CD8-positive, alpha-beta memory T cell (primary cell): ENCODE results near the gene PPP6R2. TPM values are rescaled to one million over a fixed set of nuclear protein-coding genes. Genes with fewer than 3 reads are reported as not detected.

Experiments
- CTCF ChIA-PET: fragments of 350-600 bp; sonication (Branson Sonifier 250); formaldehyde crosslinking; loops from one replicate; lab custom pipeline; 2021; ENCODE audit warnings: antibody characterized with exemption; lab: Charles Lee
- POLR2A ChIA-PET: fragments of 350-600 bp; sonication (Branson Sonifier 250); formaldehyde crosslinking; loops from one replicate; lab custom pipeline; 2021; ENCODE audit warnings: antibody characterized with exemption; lab: Charles Lee
- DNase-seq, 5 donors: peaks; one replicate each; pipeline versions ENCODE4 v3.0.0 to v3.0.0-alpha.2; 2020 to 2022; ENCODE audit warnings: mixed read lengths in 1 of 5
- H3K27ac ChIP-seq: one replicate; pipeline ENCODE4 v1.7.0; 2013; ENCODE audit warnings: low read depth, mild to moderate bottlenecking, low read length, moderate library complexity
- H3K27me3 ChIP-seq: 2 replicates; pipeline ENCODE4 v1.7.0; 2013; ENCODE audit warnings: low read length, mild to moderate bottlenecking; ENCODE audit not compliant: insufficient read depth, poor library complexity, severe bottlenecking
- H3K36me3 ChIP-seq: 2 replicates; pipeline ENCODE4 v1.7.0; 2013; ENCODE audit warnings: mild to moderate bottlenecking, low read length, moderate library complexity; ENCODE audit not compliant: insufficient read depth
- H3K4me1 ChIP-seq: 2 replicates; pipeline ENCODE4 v1.7.0; 2013; ENCODE audit warnings: mild to moderate bottlenecking, low read length, moderate library complexity; ENCODE audit not compliant: insufficient read depth
- H3K4me3 ChIP-seq: 2 replicates; pipeline ENCODE4 v1.7.0; 2013; ENCODE audit warnings: mild to moderate bottlenecking, low read length
- H3K9me3 ChIP-seq: 2 replicates; pipeline ENCODE4 v1.7.0; 2013; ENCODE audit warnings: mild to moderate bottlenecking, low read length
- H3K27ac Mint-ChIP-seq, 8 donors: one replicate each; pipeline ENCODE4 v1.8.0; 2020 to 2021; ENCODE audit warnings: mixed read lengths in 8 of 8, mild to moderate bottlenecking in 6 of 8, inconsistent platforms in 3 of 8, moderate library complexity in 3 of 8
- H3K27me3 Mint-ChIP-seq, 2 donors: one replicate each; pipeline ENCODE4 v1.8.0; 2020 to 2021; ENCODE audit warnings: mixed read lengths in 2 of 2, mild to moderate bottlenecking in 1 of 2, moderate library complexity in 1 of 2
- H3K36me3 Mint-ChIP-seq, 3 donors: one replicate each; pipeline ENCODE4 v1.8.0; 2020 to 2021; ENCODE audit warnings: mixed read lengths in 3 of 3, inconsistent platforms in 1 of 3, mild to moderate bottlenecking in 1 of 3
- H3K4me1 Mint-ChIP-seq, 3 donors: one replicate each; pipeline ENCODE4 v1.8.0; 2020 to 2021; ENCODE audit warnings: mixed read lengths in 3 of 3, inconsistent platforms in 1 of 3, mild to moderate bottlenecking in 1 of 3
- H3K4me3 Mint-ChIP-seq, 7 donors: one replicate each; pipeline ENCODE4 v1.8.0; 2020 to 2021; ENCODE audit warnings: mixed read lengths in 7 of 7, mild to moderate bottlenecking in 6 of 7, moderate library complexity in 4 of 7, inconsistent platforms in 2 of 7
- H3K9me3 Mint-ChIP-seq, 5 donors: one replicate each; pipeline ENCODE4 v1.8.0; 2020 to 2022; ENCODE audit warnings: mixed read lengths in 5 of 5, mild to moderate bottlenecking in 3 of 5, moderate library complexity in 2 of 5, inconsistent platforms in 1 of 5
- polyA plus RNA-seq: library from polyadenylated mRNA; unstranded; fragments of 300-500 nt; fragmentation: Illumina TruSeq; gene quantifications from one replicate; pipeline ENCODE4 v1.2.3, GENCODE V29; 2021
- total RNA-seq, 2 experiments: library from RNA; stranded (reverse); gene quantifications; one replicate each; pipeline ENCODE4 v1.2.3, GENCODE V29; 2021

PPP6R2 gene
- total RNA-seq (10 to 100 TPM; 49.7 to 55.9 TPM), polyA plus RNA-seq (34.2 TPM)

GRCh38 chr22:50342651-50343540 lies at the start of gene PPP6R2:
PPP6R2 (plus strand) TSS chr22:50343327; CDS start chr22:50393909, 50,582 bp downstream.
- Mint-ChIP-seq H3K36me3 (peaks cover 0 to 1% (median 0%) of the 10 kb centered on the region in 3 donors), H3K27me3 (no peaks in the 10 kb centered on the region), H3K4me3 (peak within 1 kb of the TSS; percentile 85 to 96 (median 89)), H3K4me1 (peaks cover 6 to 12% (median 11%) of the 10 kb centered on the region in 3 donors), H3K9me3 (no peaks in the 10 kb centered on the region), H3K27ac (peak within 1 kb of the TSS; percentile 88 to 96 (median 94))
- Histone ChIP-seq H3K4me1 (peaks cover 24% of the 10 kb centered on the region), H3K4me3 (peak within 1 kb of the TSS; percentile 58), H3K27me3 (no peaks in the 10 kb centered on the region), H3K36me3 (no peaks in the 10 kb centered on the region), H3K9me3 (no peaks in the 10 kb centered on the region), H3K27ac (peak within 1 kb of the TSS; percentile 70)
- ChIA-PET POLR2A (interaction anchor here (0.6 to 1.9 kb wide), 6 partner anchors 18 to 254 kb away, joined by 3 to 7 read pairs (median 5); partner anchors contain the start of gene HDAC10), CTCF (interaction anchor here (0.8 to 2.4 kb wide), 26 partner anchors 9 to 278 kb away, joined by 3 to 14 read pairs (median 4); partner anchors contain the start of genes HDAC10 and SCO2)
- peak; percentile 82 to 90 (median 87) for DNase-seq

GRCh38 chr22:50293441-50294318 lies 49.4 kb upstream of the PPP6R2 start:
- ChIA-PET CTCF (interaction anchor here (1.3 to 1.6 kb wide), 2 partner anchors 14 to 48 kb away, joined by 3 read pairs; partner anchors contain the start of gene PLXNB2), POLR2A (no interaction called here)
- Histone ChIP-seq H3K27me3 (peaks cover 9% of the 10 kb centered on the region), H3K4me1 (no peaks in the 10 kb centered on the region), H3K27ac (no peak overlapping the region), H3K36me3 (no peaks in the 10 kb centered on the region), H3K9me3 (no peaks in the 10 kb centered on the region), H3K4me3 (no peak overlapping the region)
- Mint-ChIP-seq H3K27me3 (peaks cover 4 to 33% of the 10 kb centered on the region in 2 donors), H3K27ac (no peak overlapping the region), H3K36me3 (no peaks in the 10 kb centered on the region), H3K9me3 (peaks cover 0 to 2% (median 0%) of the 10 kb centered on the region in 5 donors), H3K4me1 (peaks cover 0 to 5% (median 0%) of the 10 kb centered on the region in 3 donors), H3K4me3 (no peak overlapping the region)
- DNase-seq, result peak in 1 of 5 donors; percentile 30

DNA sequence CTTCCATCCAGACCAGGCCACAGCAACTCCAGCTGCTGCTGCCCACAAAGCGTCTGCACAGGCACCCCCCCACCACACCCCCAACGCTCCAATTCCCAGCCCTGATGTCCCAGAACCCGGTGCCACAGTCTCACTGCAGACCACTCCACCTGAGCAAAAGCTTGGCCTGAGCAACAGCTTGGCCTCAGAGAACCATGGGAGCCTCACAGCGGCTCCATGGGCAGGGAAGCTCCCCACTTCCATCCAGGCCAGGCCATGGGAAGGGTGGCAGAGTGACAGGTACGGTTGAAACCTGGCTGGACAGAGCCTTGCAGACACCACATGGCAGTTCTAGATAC lies 48.8 kb upstream of the PPP6R2 start:
- peaks cover 0 to 5% (median 0%) of the 10 kb centered on the region in 3 donors for H3K4me1 Mint-ChIP-seq
- ChIA-PET CTCF (interaction anchor here (1.3 to 1.6 kb wide), 2 partner anchors 13 to 47 kb away, joined by 3 read pairs; partner anchors contain the start of gene PLXNB2), POLR2A (no interaction called here)
- H3K4me3 Mint-ChIP-seq, result no peak overlapping the region
- Histone ChIP-seq H3K27me3 (peaks cover 9% of the 10 kb centered on the region), H3K36me3 (no peaks in the 10 kb centered on the region), H3K4me3 (no peak overlapping the region), H3K27ac (no peak overlapping the region), H3K4me1 (no peaks in the 10 kb centered on the region), H3K9me3 (no peaks in the 10 kb centered on the region)
- H3K27me3 Mint-ChIP-seq, result peaks cover 6 to 34% of the 10 kb centered on the region in 2 donors
- no peak overlapping the region for H3K27ac Mint-ChIP-seq
- peaks cover 0 to 2% (median 0%) of the 10 kb centered on the region in 5 donors for H3K9me3 Mint-ChIP-seq
- DNase-seq, result no peak
- no peaks in the 10 kb centered on the region for H3K36me3 Mint-ChIP-seq

- H3K4me3 ChIP-seq, result no peak overlapping the region
- H3K9me3 ChIP-seq, result no peaks in the 10 kb centered on the region
- ChIA-PET POLR2A (no interaction called here), CTCF (no interaction called here)
- H3K27me3 Mint-ChIP-seq, result peaks cover 6 to 28% of the 10 kb centered on the region in 2 donors
- no peak overlapping the region for H3K4me3 Mint-ChIP-seq
- no peak overlapping the region for H3K27ac ChIP-seq
- H3K4me1 Mint-ChIP-seq, result peaks cover 0 to 5% (median 0%) of the 10 kb centered on the region in 3 donors
- peak overlapping the region in 1 of 8 donors; percentile 68 for H3K27ac Mint-ChIP-seq
- no peaks in the 10 kb centered on the region for H3K36me3 Mint-ChIP-seq
- H3K4me1 ChIP-seq, result no peaks in the 10 kb centered on the region
- H3K36me3 ChIP-seq, result no peaks in the 10 kb centered on the region
- no peak for DNase-seq
- no peaks in the 10 kb centered on the region for H3K27me3 ChIP-seq
- peaks cover 0 to under 1% (median 0%) of the 10 kb centered on the region in 5 donors for H3K9me3 Mint-ChIP-seq
Observed at GRCh38 chr22:50296658-50297490, 46.3 kb upstream of the PPP6R2 start.

DNA sequence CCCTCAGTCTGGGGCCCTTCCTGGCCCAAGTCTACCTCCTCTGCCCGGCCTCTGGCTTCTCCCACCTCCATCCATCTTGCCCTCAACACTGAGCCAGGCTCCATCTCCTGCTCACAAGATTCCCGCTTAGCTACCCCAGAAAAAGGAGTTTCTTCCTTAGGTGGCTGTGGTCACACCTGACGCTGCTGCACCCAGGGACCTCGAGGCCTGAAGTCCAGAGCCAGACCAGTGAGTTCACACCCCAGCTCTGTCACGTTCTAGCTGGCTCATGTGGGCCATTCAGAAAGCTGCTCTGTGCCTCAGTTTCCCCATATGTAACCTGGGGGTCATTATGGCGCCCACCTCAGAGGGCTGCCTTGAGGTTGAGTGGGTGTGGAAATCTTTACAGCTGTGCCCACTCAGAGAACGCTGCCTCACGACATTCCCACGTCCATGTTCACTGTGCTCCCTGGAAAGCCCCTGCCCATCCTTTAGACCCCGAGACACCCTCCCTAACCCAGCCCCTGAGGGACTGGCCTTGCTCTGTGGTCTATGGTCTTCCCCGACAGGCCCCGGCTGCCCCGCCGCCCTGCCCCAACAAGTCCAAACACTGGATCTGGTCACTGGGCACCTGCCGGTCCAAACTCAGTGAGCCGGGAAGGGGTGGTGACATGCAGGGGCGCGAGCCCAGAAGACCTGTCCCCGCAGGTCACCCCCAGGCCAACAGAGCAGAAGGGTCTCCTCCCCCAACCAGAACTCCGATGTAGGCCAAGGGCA lies 45.4 kb upstream of the PPP6R2 start:
- Mint-ChIP-seq H3K36me3 (no peaks in the 10 kb centered on the region), H3K9me3 (no peaks in the 10 kb centered on the region), H3K27me3 (peaks cover 8 to 22% of the 10 kb centered on the region in 2 donors), H3K4me3 (peak overlapping the region in 1 of 7 donors; percentile 37), H3K4me1 (peaks cover 0 to 2% (median 0%) of the 10 kb centered on the region in 3 donors), H3K27ac (peak overlapping the region in 2 of 8 donors; percentile 82 to 90)
- Histone ChIP-seq H3K27ac (no peak overlapping the region), H3K27me3 (no peaks in the 10 kb centered on the region), H3K4me1 (no peaks in the 10 kb centered on the region), H3K4me3 (no peak overlapping the region), H3K9me3 (no peaks in the 10 kb centered on the region), H3K36me3 (no peaks in the 10 kb centered on the region)
- ChIA-PET POLR2A (no interaction called here), CTCF (interaction anchor here (1.6 kb wide), 1 partner anchor 21 kb away, joined by 4 read pairs; no protein-coding TSS in a partner anchor)
- no peak for DNase-seq

DNA sequence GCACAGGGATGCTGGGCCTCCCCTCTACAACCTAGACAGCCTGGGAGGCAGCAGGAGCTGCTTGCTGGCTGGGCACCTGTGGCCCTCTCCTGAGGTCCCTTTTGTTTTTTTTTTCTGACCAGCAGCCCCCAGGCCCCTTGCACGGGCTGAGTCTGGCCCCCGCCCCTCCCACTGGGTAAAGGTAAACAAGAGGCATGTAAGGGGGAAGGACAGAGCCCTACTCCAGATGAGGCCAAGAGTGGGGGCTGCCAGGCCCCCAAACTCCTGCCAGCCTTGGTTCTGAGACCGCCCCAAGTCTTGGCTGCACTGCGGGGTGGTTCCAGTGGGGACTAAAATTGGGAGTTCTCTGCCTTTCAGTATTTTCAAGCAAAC lies 44.9 kb upstream of the PPP6R2 start:
- CTCF ChIA-PET, result interaction anchor here (1.6 kb wide), 1 partner anchor 22 kb away, joined by 4 read pairs; no protein-coding TSS in a partner anchor
- Mint-ChIP-seq H3K36me3 (no peaks in the 10 kb centered on the region), H3K4me1 (no peaks in the 10 kb centered on the region), H3K4me3 (no peak overlapping the region), H3K27ac (peak overlapping the region in 1 of 8 donors; percentile 74), H3K9me3 (no peaks in the 10 kb centered on the region), H3K27me3 (peaks cover 12 to 20% of the 10 kb centered on the region in 2 donors)
- H3K36me3 ChIP-seq, result no peaks in the 10 kb centered on the region
- DNase-seq, result no peak
- H3K27me3 ChIP-seq, result no peaks in the 10 kb centered on the region
- POLR2A ChIA-PET, result no interaction called here
- no peak overlapping the region for H3K4me3 ChIP-seq
- H3K4me1 ChIP-seq, result no peaks in the 10 kb centered on the region
- no peak overlapping the region for H3K27ac ChIP-seq
- H3K9me3 ChIP-seq, result no peaks in the 10 kb centered on the region
